ENCODE results near the gene RPS6KA4. TPM values are rescaled to one million over a fixed set of nuclear protein-coding genes. Genes with fewer than 3 reads are reported as not detected.

Gene RPS6KA4
- polyA plus RNA-seq, 1 donor (not counting 4 experiments of a cell fraction or from before 2014, with no cell fraction given), result 52.4 TPM

GRCh38 chr11:64368673-64369074, 9.7 kb downstream of the RPS6KA4 start:
- no peak for FAIRE-seq
- H2AFZ ChIP-seq (ENCODE audit: control insufficient read depth, low read length), result no peak overlapping the region
- no peaks in the 10 kb centered on the region for H3K27me3 ChIP-seq (ENCODE audit: control insufficient read depth, extremely low read depth, insufficient read depth, low read length)
- H3K27ac ChIP-seq (ENCODE audit: control insufficient read depth, insufficient read depth, low read length), result no peak overlapping the region
- peaks cover 5% of the 10 kb centered on the region for H3K79me2 ChIP-seq (ENCODE audit: control insufficient read depth, insufficient read depth, low read length)
- no peak overlapping the region for H3K9ac ChIP-seq (ENCODE audit: control insufficient read depth, extremely low read depth, insufficient read depth, low read length)
- H3K4me3 ChIP-seq (ENCODE audit: control insufficient read depth in 2 of 3, extremely low read depth in 1 of 3, insufficient read depth in 2 of 3, low read depth in 1 of 3, low read length in 3 of 3), result no peak overlapping the region
- H3K9me1 ChIP-seq (ENCODE audit: control insufficient read depth, extremely low read depth, insufficient read depth, low read length), result no peaks in the 10 kb centered on the region
- no peaks in the 10 kb centered on the region for H3K9me3 ChIP-seq (ENCODE audit: control insufficient read depth, low read depth, low read length)
- peaks cover 9% of the 10 kb centered on the region for H4K20me1 ChIP-seq (ENCODE audit: control insufficient read depth, extremely low read depth, insufficient read depth, low read length)
- no peak for DNase-seq (ENCODE audit: low read depth, low spot score)
- no peak overlapping the region for H3K4me2 ChIP-seq (ENCODE audit: control insufficient read depth, extremely low read depth, insufficient read depth, low read depth, low read length)
- peaks cover 7% of the 10 kb centered on the region for H3K4me1 ChIP-seq (ENCODE audit: control insufficient read depth, extremely low read depth, insufficient read depth, low read length)
- no peak for TF ChIP-seq CTCF (optimal IDR thresholded peaks at IDR 0.05 in 1 of 3, IDR thresholded peaks at IDR 0.05 in 1 of 3, conservative IDR thresholded peaks at IDR 0.05 in 1 of 3; ENCODE audit: extremely low read depth in 1 of 3, insufficient read depth in 2 of 3, low read length in 3 of 3)
- TF ChIP-seq EZH2 (IDR thresholded peaks at IDR 0.05; ENCODE audit: low read length), result no peak
- dilution Hi-C loops (cut with MboI; ENCODE audit: extremely low pct_ligation_motif_present, low sequenced_read_pairs), result no loop called here
- H3K36me3 ChIP-seq (ENCODE audit: control insufficient read depth in 2 of 2, extremely low read depth in 1 of 2, insufficient read depth in 2 of 2, low read length in 2 of 2), result peaks cover 24 to 31% of the 10 kb centered on the region in 2 experiments

GRCh38 chr11:64369440-64370421, 10.8 kb downstream of the RPS6KA4 start:
- H3K9me3 ChIP-seq (ENCODE audit: control insufficient read depth, low read depth, low read length), result no peaks in the 10 kb centered on the region
- no peak overlapping the region for H2AFZ ChIP-seq (ENCODE audit: control insufficient read depth, low read length)
- no peak for DNase-seq (ENCODE audit: low read depth, low spot score)
- no peak overlapping the region for H3K4me3 ChIP-seq (ENCODE audit: control insufficient read depth in 2 of 3, extremely low read depth in 1 of 3, insufficient read depth in 2 of 3, low read depth in 1 of 3, low read length in 3 of 3)
- no peak for FAIRE-seq
- no peak overlapping the region for H3K9ac ChIP-seq (ENCODE audit: control insufficient read depth, extremely low read depth, insufficient read depth, low read length)
- H3K9me1 ChIP-seq (ENCODE audit: control insufficient read depth, extremely low read depth, insufficient read depth, low read length), result no peaks in the 10 kb centered on the region
- H3K4me1 ChIP-seq (ENCODE audit: control insufficient read depth, extremely low read depth, insufficient read depth, low read length), result peaks cover 7% of the 10 kb centered on the region
- dilution Hi-C loops (cut with MboI; ENCODE audit: extremely low pct_ligation_motif_present, low sequenced_read_pairs), result no loop called here
- peaks cover 20 to 28% of the 10 kb centered on the region in 2 experiments for H3K36me3 ChIP-seq (ENCODE audit: control insufficient read depth in 2 of 2, extremely low read depth in 1 of 2, insufficient read depth in 2 of 2, low read length in 2 of 2)
- no peak for TF ChIP-seq EZH2 (IDR thresholded peaks at IDR 0.05; ENCODE audit: low read length)
- TF ChIP-seq CTCF (optimal IDR thresholded peaks at IDR 0.05 in 1 of 3, IDR thresholded peaks at IDR 0.05 in 1 of 3, conservative IDR thresholded peaks at IDR 0.05 in 1 of 3; ENCODE audit: extremely low read depth in 1 of 3, insufficient read depth in 2 of 3, low read length in 3 of 3), result peak in 2 of 3 experiments; percentile 4 to 9
- no peaks in the 10 kb centered on the region for H3K27me3 ChIP-seq (ENCODE audit: control insufficient read depth, extremely low read depth, insufficient read depth, low read length)
- peaks cover 9% of the 10 kb centered on the region for H4K20me1 ChIP-seq (ENCODE audit: control insufficient read depth, extremely low read depth, insufficient read depth, low read length)
- no peak overlapping the region for H3K4me2 ChIP-seq (ENCODE audit: control insufficient read depth, extremely low read depth, insufficient read depth, low read depth, low read length)
- peaks cover 3% of the 10 kb centered on the region for H3K79me2 ChIP-seq (ENCODE audit: control insufficient read depth, insufficient read depth, low read length)
- no peak overlapping the region for H3K27ac ChIP-seq (ENCODE audit: control insufficient read depth, insufficient read depth, low read length)
